HL-60 (cell line): Measurements from ENCODE around the gene ARFGAP1.

Source experiments
- DNase-seq, 2 experiments: peaks; one replicate each; pipeline ENCODE4 v3.0.0-alpha.2; 2010 to 2020; ENCODE audit warnings: low read depth in 1 of 2, low spot score in 1 of 2
- H3K27ac ChIP-seq: fragments of 250-450 bp; sonication (Bioruptor Pico); replicated peaks from 2 replicates; pipeline ENCODE4 v1.5.1; 2020; ENCODE audit warnings: mild to moderate bottlenecking, moderate library complexity
- H3K27me3 ChIP-seq: fragments of 250-450 bp; sonication (Bioruptor Pico); 2 replicates; pipeline ENCODE4 v1.5.1; 2021; ENCODE audit warnings: mild to moderate bottlenecking, moderate library complexity; ENCODE audit not compliant: insufficient read depth, poor library complexity, severe bottlenecking
- H3K4me3 ChIP-seq: replicated peaks from 2 replicates; pipeline ENCODE4 v1.5.1; 2011; ENCODE audit warnings: mild to moderate bottlenecking, control low read depth, low read length; ENCODE audit not compliant: insufficient read depth
- CTCF ChIP-seq: IDR thresholded peaks from one replicate; pipeline ENCODE4 v1.5.1; 2011; ENCODE audit warnings: low read length, control low read depth, inconsistent platforms; ENCODE audit not compliant: insufficient read depth
- GABPA ChIP-seq: IDR thresholded peaks from 2 replicates; pipeline ENCODE4 v1.6.1; 2012; ENCODE audit warnings: low read depth
- POLR2AphosphoS5 ChIP-seq: IDR thresholded peaks from 2 replicates; pipeline ENCODE4 v1.6.1; 2012; ENCODE audit warnings: low read depth
- REST ChIP-seq: IDR thresholded peaks from 2 replicates; pipeline ENCODE4 v1.6.1; 2012; ENCODE audit warnings: low read depth; ENCODE audit not compliant: insufficient replicate concordance
- SPI1 ChIP-seq: IDR thresholded peaks from 2 replicates; pipeline ENCODE4 v1.6.1; 2012; ENCODE audit warnings: low read depth, mild to moderate bottlenecking, borderline replicate concordance

Gene ARFGAP1

GRCh38 chr20:63254606-63255384, 17.8 kb upstream of the ARFGAP1 start:
- Histone ChIP-seq H3K4me3 (no peak overlapping the region), H3K27ac (no peak overlapping the region), H3K27me3 (peaks cover 55% of the 10 kb centered on the region)
- no peak for DNase-seq
- TF ChIP-seq GABPA = no peak
- no peak for TF ChIP-seq SPI1
- no peak for TF ChIP-seq REST
- TF ChIP-seq POLR2AphosphoS5 = no peak
- no peak for TF ChIP-seq CTCF

- peaks cover 67% of the 10 kb centered on the region for H3K27me3 ChIP-seq
- no peak overlapping the region for H3K27ac ChIP-seq
- TF ChIP-seq REST (no peak), GABPA (no peak), POLR2AphosphoS5 (no peak), SPI1 (no peak), CTCF (no peak)
- H3K4me3 ChIP-seq = no peak overlapping the region
- no peak for DNase-seq
Measured at GRCh38 chr20:63255931-63256704, 16.5 kb upstream of the ARFGAP1 start.

GRCh38 chr20:63256954-63257353, 15.7 kb upstream of the ARFGAP1 start:
- no peak for TF ChIP-seq CTCF
- no peak for TF ChIP-seq SPI1
- TF ChIP-seq REST = no peak
- no peak for TF ChIP-seq POLR2AphosphoS5
- TF ChIP-seq GABPA = no peak
- no peak for DNase-seq
- peaks cover 68% of the 10 kb centered on the region for H3K27me3 ChIP-seq
- no peak overlapping the region for H3K4me3 ChIP-seq
- no peak overlapping the region for H3K27ac ChIP-seq
